CD4-positive, alpha-beta memory T cell (primary cell): ENCODE data around the gene SERPINB10. TPM values are rescaled to one million over a fixed set of nuclear protein-coding genes. Genes with fewer than 3 reads are reported as not detected.
"Not testable (repeated sequence)": the region's sequence is repeated elsewhere in the genome, so short reads cannot be mapped to it uniquely, and the experiment has no call there.

ENCODE experiments used
- CTCF ChIA-PET: fragments of 350-600 bp; sonication (Branson Sonifier 250); formaldehyde crosslinking; loops from one replicate; lab custom pipeline; 2021; ENCODE audit warnings: inconsistent platforms; ENCODE audit not compliant: partially characterized antibody; lab: Charles Lee
- POLR2A ChIA-PET: fragments of 350-600 bp; sonication (Branson Sonifier 250); formaldehyde crosslinking; loops from one replicate; lab custom pipeline; 2021; ENCODE audit not compliant: partially characterized antibody; lab: Charles Lee
- DNase-seq, 5 donors: peaks; one replicate each; pipeline versions ENCODE4 v3.0.0 to v3.0.0-alpha.2; 2020 to 2022; ENCODE audit warnings: mixed read lengths in 1 of 5
- H3K27ac ChIP-seq: one replicate; pipeline ENCODE4 v1.7.0; 2013; ENCODE audit warnings: low read depth, low read length
- H3K27me3 ChIP-seq: 2 replicates; pipeline ENCODE4 v1.7.0; 2013; ENCODE audit warnings: mild to moderate bottlenecking, low read length, moderate library complexity; ENCODE audit not compliant: insufficient read depth
- H3K36me3 ChIP-seq: 2 replicates; pipeline ENCODE4 v1.7.0; 2013; ENCODE audit warnings: mild to moderate bottlenecking, low read length, moderate library complexity; ENCODE audit not compliant: insufficient read depth
- H3K4me1 ChIP-seq: 2 replicates; pipeline ENCODE4 v1.7.0; 2013; ENCODE audit warnings: mild to moderate bottlenecking, low read length, moderate library complexity; ENCODE audit not compliant: insufficient read depth
- H3K4me3 ChIP-seq, 2 donors: one replicate each; pipeline ENCODE4 v1.7.0; 2013; ENCODE audit warnings: low read length in 2 of 2, mild to moderate bottlenecking in 1 of 2
- H3K9me3 ChIP-seq, 2 donors: one replicate each; pipeline ENCODE4 v1.7.0; 2013; ENCODE audit warnings: low read length in 2 of 2, control low read depth in 1 of 2; ENCODE audit not compliant: control insufficient read depth in 1 of 2
- H3K27ac Mint-ChIP-seq, 7 donors: one replicate each; pipeline ENCODE4 v1.8.0; 2020 to 2021; ENCODE audit warnings: mixed read lengths in 7 of 7, mild to moderate bottlenecking in 6 of 7, inconsistent platforms in 3 of 7, moderate library complexity in 3 of 7
- H3K27me3 Mint-ChIP-seq, 2 donors: one replicate each; pipeline ENCODE4 v1.8.0; 2020 to 2021; ENCODE audit warnings: mixed read lengths in 2 of 2
- H3K36me3 Mint-ChIP-seq, 2 donors: one replicate each; pipeline ENCODE4 v1.8.0; 2020 to 2021; ENCODE audit warnings: mixed read lengths in 2 of 2, inconsistent platforms in 1 of 2, mild to moderate bottlenecking in 1 of 2
- H3K4me1 Mint-ChIP-seq, 4 donors: one replicate each; pipeline ENCODE4 v1.8.0; 2020 to 2021; ENCODE audit warnings: mixed read lengths in 4 of 4, mild to moderate bottlenecking in 1 of 4
- H3K4me3 Mint-ChIP-seq, 8 donors: one replicate each; pipeline ENCODE4 v1.8.0; 2020 to 2021; ENCODE audit warnings: mixed read lengths in 8 of 8, mild to moderate bottlenecking in 7 of 8, moderate library complexity in 6 of 8, inconsistent platforms in 3 of 8
- H3K9me3 Mint-ChIP-seq, 8 donors: one replicate each; pipeline ENCODE4 v1.8.0; 2020 to 2021; ENCODE audit warnings: mixed read lengths in 8 of 8, mild to moderate bottlenecking in 5 of 8, inconsistent platforms in 3 of 8, moderate library complexity in 1 of 8
- intact Hi-C: fragments of 100-400 bp; cut with micrococcal nuclease; formaldehyde crosslinking; loops from one replicate; pipeline ENCODE4 v1.15.1; 2023
- polyA plus RNA-seq, 2 donors: library from polyadenylated mRNA; unstranded; fragments of 300-500 nt; fragmentation: Illumina TruSeq; gene quantifications; one replicate each; pipeline ENCODE4 v1.2.3, GENCODE V29; 2021
- total RNA-seq, 2 experiments: library from RNA; stranded (reverse); gene quantifications; one replicate each; pipeline ENCODE4 v1.2.3, GENCODE V29; 2021

The SERPINB10 gene
- total and polyA plus RNA-seq, 4 experiments from 2014 or later, result not detected

DNA sequence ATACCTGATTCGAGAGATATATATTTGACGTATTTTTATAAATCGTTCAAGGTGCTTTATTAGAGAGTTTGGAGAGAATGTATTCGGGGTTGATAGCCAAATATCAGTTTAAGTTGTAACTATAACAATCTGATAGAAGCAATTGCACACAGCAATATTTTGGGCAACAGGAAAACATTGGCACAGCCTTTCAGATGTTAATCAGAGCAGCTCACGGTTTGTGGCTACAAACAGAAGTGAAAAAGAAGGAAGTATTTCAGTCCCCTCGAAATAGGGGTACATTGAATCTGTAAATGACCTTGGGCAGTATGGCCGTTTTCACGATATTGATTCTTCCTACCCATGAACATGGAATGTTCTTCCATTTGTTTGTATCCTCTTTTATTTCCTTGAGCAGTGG, 20.6 kb downstream of the SERPINB10 start:
- H3K9me3 ChIP-seq, result no peaks in the 10 kb centered on the region
- DNase-seq, result no peak
- ChIA-PET POLR2A (no interaction called here), CTCF (interaction anchor here (1.9 kb wide), 1 partner anchor 8 kb away, joined by 9 read pairs; no protein-coding TSS in a partner anchor)
- intact Hi-C loops, result no loop called here
- H3K36me3 ChIP-seq, result no peaks in the 10 kb centered on the region
- H3K27me3 ChIP-seq, result no peaks in the 10 kb centered on the region
- no peak overlapping the region for H3K27ac ChIP-seq
- Mint-ChIP-seq H3K9me3 (no peaks in the 10 kb centered on the region), H3K27me3 (peaks cover 12 to 15% of the 10 kb centered on the region in 2 donors), H3K4me3 (no peak overlapping the region), H3K27ac (no peak overlapping the region), H3K36me3 (no peaks in the 10 kb centered on the region), H3K4me1 (no peaks in the 10 kb centered on the region)
- H3K4me3 ChIP-seq, result no peak overlapping the region
- H3K4me1 ChIP-seq, result no peaks in the 10 kb centered on the region

DNA sequence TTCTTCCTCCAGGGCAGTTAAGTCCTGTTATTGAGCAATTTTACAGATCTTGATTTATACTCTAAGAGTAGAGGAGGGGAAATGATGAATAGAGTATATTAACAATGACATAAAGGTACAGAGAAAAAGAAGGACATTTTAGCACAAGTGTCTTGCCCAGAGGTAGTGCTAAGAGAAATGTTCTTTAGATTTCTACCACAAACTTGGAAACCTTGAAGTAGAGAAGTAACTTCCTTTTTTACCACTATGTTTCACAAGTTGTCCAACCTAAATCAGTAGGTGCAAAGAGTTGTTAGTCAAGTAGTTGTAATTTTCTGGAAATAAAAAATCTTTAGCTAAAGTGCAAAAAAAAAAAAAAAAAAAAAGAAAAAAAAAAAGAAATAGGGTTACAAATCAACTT, 21.6 kb downstream of the SERPINB10 start:
- DNase-seq, POLR2A ChIA-PET: not testable (repeated sequence)
- CTCF ChIA-PET, result interaction anchor here (0.6 kb wide), 1 partner anchor 396 kb away, joined by 3 read pairs; no protein-coding TSS in a partner anchor

DNA sequence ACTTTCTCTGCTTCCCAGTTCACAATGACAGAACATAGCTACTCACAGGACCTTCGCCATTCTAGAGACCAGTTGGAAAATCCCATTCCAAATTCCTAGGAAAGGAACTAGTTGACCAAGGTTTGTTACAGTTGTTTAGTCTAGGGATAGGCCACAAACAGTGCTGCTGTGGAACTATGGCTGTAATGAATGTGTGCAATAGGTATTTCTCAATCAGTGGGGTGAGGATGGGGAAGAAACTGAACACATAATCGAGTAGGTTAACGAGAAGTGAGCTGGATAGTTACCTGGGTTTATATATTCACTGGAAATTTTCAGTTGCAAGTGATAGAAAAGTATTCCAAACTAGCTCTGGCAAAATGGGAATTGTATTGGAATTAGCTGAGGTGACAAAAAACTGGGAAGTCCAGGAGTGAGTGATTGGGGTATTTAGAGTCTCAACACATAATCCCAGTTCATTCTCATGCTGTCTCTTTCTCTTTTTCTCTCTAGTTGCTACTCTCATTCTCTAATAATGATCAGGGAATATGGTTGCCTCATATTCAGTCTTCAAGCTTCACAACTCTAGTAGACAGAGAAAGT, 23.1 kb downstream of the SERPINB10 start:
- no peaks in the 10 kb centered on the region for H3K9me3 Mint-ChIP-seq
- H3K4me3 ChIP-seq, result no peak overlapping the region
- no peaks in the 10 kb centered on the region for H3K36me3 Mint-ChIP-seq
- H3K4me1 Mint-ChIP-seq, result no peaks in the 10 kb centered on the region
- no peaks in the 10 kb centered on the region for H3K36me3 ChIP-seq
- H3K27me3 Mint-ChIP-seq, result peaks cover 5 to 14% of the 10 kb centered on the region in 2 donors
- H3K4me1 ChIP-seq, result peaks cover 2% of the 10 kb centered on the region
- H3K27ac ChIP-seq, result no peak overlapping the region
- POLR2A ChIA-PET, result no interaction called here
- CTCF ChIA-PET, result interaction anchor here (1.0 kb wide), 2 partner anchors 9 to 18 kb away, joined by 4 read pairs; no protein-coding TSS in a partner anchor
- H3K27ac Mint-ChIP-seq, result no peak overlapping the region
- no peak overlapping the region for H3K4me3 Mint-ChIP-seq
- no peaks in the 10 kb centered on the region for H3K9me3 ChIP-seq
- H3K27me3 ChIP-seq, result no peaks in the 10 kb centered on the region
- no peak for DNase-seq
- intact Hi-C loops, result no loop called here

More for the DNA sequence above, 21.6 kb downstream of the SERPINB10 start:
- peaks cover 6 to 15% of the 10 kb centered on the region in 2 donors for H3K27me3 Mint-ChIP-seq
- H3K9me3 Mint-ChIP-seq, intact Hi-C loops, H3K4me1 Mint-ChIP-seq, H3K36me3 Mint-ChIP-seq, H3K27ac Mint-ChIP-seq, H3K27ac ChIP-seq, H3K27me3 ChIP-seq, H3K36me3 ChIP-seq, H3K4me3 Mint-ChIP-seq, H3K9me3 ChIP-seq, H3K4me1 ChIP-seq, H3K4me3 ChIP-seq: not testable (repeated sequence)

DNA sequence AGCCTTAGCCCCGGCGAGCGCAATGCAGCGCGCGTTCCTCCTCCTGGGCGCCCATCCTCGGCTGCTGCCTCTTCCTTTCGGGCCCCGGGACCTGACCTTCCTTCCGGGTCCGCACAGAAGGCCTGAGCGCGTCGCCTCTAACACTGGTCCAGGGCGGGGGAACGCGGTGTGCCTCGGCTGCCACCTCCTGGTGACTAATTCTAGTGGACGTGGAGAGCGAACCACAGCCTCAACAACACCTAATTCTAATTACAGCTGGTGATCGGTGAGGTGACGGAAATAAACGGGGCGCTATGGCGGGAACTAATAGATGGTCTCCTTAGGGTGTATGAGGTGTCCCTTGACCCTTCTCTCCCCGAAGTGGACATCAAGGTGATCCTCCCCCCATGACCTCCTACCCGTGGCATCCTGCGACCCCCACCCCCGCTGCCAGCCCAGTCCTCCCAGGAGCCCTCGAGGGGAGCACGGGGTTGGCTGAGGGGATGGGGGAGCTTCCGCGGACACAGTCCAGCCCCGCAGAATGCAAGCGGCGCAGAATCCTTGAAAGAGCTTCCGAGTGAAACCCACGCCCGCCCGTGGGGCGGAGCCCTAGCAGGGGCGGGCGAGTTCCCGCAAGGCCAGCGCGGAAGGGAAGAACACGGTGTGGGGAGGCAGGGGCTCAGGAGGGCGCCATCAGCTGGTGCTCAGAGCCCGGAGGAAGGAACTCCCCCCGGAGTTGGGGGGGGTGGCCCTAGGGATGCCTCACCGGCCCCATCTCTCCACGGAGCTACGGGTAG, 28.6 kb downstream of the SERPINB10 start:
- peaks cover 0 to 5% (median 2%) of the 10 kb centered on the region in 4 donors for H3K4me1 Mint-ChIP-seq
- peaks cover 3 to 9% of the 10 kb centered on the region in 2 donors for H3K27me3 Mint-ChIP-seq
- peak; percentile 34 to 61 (median 44) for DNase-seq
- H3K36me3 Mint-ChIP-seq, result no peaks in the 10 kb centered on the region
- H3K36me3 ChIP-seq, result no peaks in the 10 kb centered on the region
- H3K4me1 ChIP-seq, result peaks cover 14% of the 10 kb centered on the region
- H3K4me3 ChIP-seq, result peak overlapping the region; percentile 27 to 55
- ChIA-PET POLR2A (interaction anchor here (0.9 to 1.3 kb wide), 2 partner anchors 34 to 38 kb away, joined by 3 to 5 read pairs; no protein-coding TSS in a partner anchor), CTCF (interaction anchor here (0.6 to 6.0 kb wide), 21 partner anchors 9 to 433 kb away, joined by 3 to 67 read pairs (median 8); partner anchors contain the start of gene HMSD)
- peaks cover 5% of the 10 kb centered on the region for H3K27me3 ChIP-seq
- H3K4me3 Mint-ChIP-seq, result peak overlapping the region in 6 of 8 donors; percentile 69 to 83 (median 77)
- H3K27ac ChIP-seq, result no peak overlapping the region
- no peaks in the 10 kb centered on the region for H3K9me3 ChIP-seq
- H3K27ac Mint-ChIP-seq, result no peak overlapping the region
- intact Hi-C loops, result loop anchor here (1.0 to 5.0 kb wide), 3 partner anchors 112 to 919 kb away; no protein-coding TSS in a partner anchor
- H3K9me3 Mint-ChIP-seq, result no peaks in the 10 kb centered on the region

DNA sequence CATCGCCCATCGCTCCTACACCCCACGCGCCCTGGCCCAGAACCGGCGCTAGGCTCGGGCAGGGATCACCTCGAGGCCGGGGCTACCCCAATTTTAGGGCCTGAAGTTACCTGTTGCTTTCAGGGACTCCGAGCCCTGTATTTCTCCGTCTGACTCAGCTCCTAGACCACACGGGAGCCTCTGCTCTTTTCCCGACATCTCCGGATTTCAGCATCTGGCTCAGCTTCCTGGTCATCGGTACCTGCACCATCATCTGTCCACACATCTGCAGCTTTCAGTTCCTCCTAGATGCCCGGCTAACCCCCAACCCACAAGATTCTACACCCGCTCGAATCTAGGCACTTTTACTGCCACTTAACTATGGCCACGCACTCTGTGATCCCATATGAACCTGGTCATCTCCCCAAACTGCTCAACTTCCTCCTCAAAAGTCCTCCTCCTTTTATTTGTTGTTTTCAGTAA, 29.2 kb downstream of the SERPINB10 start:
- peak overlapping the region in 2 of 8 donors; percentile 72 to 83 for H3K4me3 Mint-ChIP-seq

DNA sequence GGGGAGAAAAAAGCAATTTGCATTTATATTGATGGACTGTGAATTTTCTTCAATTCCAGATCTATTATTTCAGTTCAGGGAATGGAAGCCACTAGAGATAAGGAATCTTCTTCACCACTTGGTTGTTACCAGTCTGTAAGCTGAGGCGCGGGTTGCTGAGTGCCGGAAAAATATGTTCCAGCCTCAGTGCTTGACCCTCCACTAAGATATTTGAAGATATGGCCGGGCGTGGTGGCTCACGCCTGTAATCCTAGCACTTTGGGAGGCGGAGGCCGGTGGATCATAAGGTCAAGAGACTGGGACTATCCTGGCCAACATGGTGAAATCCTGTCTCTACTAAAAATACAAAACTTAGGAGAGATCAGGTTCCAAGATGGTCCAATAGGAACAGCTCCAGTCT, 32.2 kb downstream of the SERPINB10 start:
- H3K9me3 Mint-ChIP-seq, result peaks cover 0 to 2% (median 0%) of the 10 kb centered on the region in 8 donors
- H3K4me1 Mint-ChIP-seq, result peaks cover 0 to 5% (median 2%) of the 10 kb centered on the region in 4 donors
- Histone ChIP-seq H3K27me3 (peaks cover 5% of the 10 kb centered on the region), H3K27ac (no peak overlapping the region), H3K4me1 (peaks cover 14% of the 10 kb centered on the region), H3K9me3 (no peaks in the 10 kb centered on the region), H3K36me3 (no peaks in the 10 kb centered on the region), H3K4me3 (no peak overlapping the region)
- H3K36me3 Mint-ChIP-seq, result no peaks in the 10 kb centered on the region
- DNase-seq, result no peak
- H3K27ac Mint-ChIP-seq, result no peak overlapping the region
- ChIA-PET POLR2A (no interaction called here), CTCF (interaction anchor here (1.5 kb wide), 1 partner anchor 23 kb away, joined by 5 read pairs; no protein-coding TSS in a partner anchor)
- peaks cover 16 to 25% of the 10 kb centered on the region in 2 donors for H3K27me3 Mint-ChIP-seq
- intact Hi-C loops, result no loop called here
- H3K4me3 Mint-ChIP-seq, result no peak overlapping the region

More for the DNA sequence above, 29.2 kb downstream of the SERPINB10 start:
- intact Hi-C loops, result loop anchor here (1.0 to 5.0 kb wide), 3 partner anchors 113 to 920 kb away; no protein-coding TSS in a partner anchor
- POLR2A ChIA-PET, result interaction anchor here (0.9 to 1.3 kb wide), 2 partner anchors 34 to 38 kb away, joined by 3 to 5 read pairs; no protein-coding TSS in a partner anchor
- CTCF ChIA-PET, result interaction anchor here (1.0 to 6.0 kb wide), 14 partner anchors 9 to 422 kb away, joined by 3 to 67 read pairs (median 9); partner anchors contain the start of gene HMSD
- no peak for DNase-seq
- Mint-ChIP-seq H3K9me3 (no peaks in the 10 kb centered on the region), H3K27me3 (peaks cover 7 to 8% of the 10 kb centered on the region in 2 donors), H3K36me3 (no peaks in the 10 kb centered on the region), H3K4me1 (peaks cover 0 to 5% (median 2%) of the 10 kb centered on the region in 4 donors), H3K27ac (no peak overlapping the region)
- no peaks in the 10 kb centered on the region for H3K9me3 ChIP-seq
- H3K27ac ChIP-seq, result no peak overlapping the region
- no peaks in the 10 kb centered on the region for H3K36me3 ChIP-seq
- H3K4me3 ChIP-seq, result peak overlapping the region in 1 of 2 donors; percentile 55
- peaks cover 14% of the 10 kb centered on the region for H3K4me1 ChIP-seq
- peaks cover 5% of the 10 kb centered on the region for H3K27me3 ChIP-seq
